Heart left ventricle (tissue), 16 donors: ENCODE results near the gene RAB33B. TPM values are rescaled to one million over a fixed set of nuclear protein-coding genes. Genes with fewer than 3 reads are reported as not detected.

Experiments
- ATAC-seq, 4 donors: fragments of 200-7000 bp; cut with Tn5 transposase; one replicate each; pipeline ENCODE4 v1.9.1; 2020 to 2022; ENCODE audit warnings: moderate library complexity in 4 of 4, mild to moderate bottlenecking in 3 of 4, moderate number of reproducible peaks in 1 of 4
- DNase-seq, 5 donors: peaks; one replicate each; pipeline ENCODE4 v3.0.0-alpha.2; 2020
- H3K27ac ChIP-seq, 12 donors: fragments of 200-600 bp; sonication (generic) in 4 of 12; one replicate each; pipeline versions ENCODE4 v1.5.0 to v1.8.0; 2016 to 2022; ENCODE audit warnings: mild to moderate bottlenecking in 2 of 12
- H3K27me3 ChIP-seq, 9 donors: fragments of 200-600 bp; sonication (generic) in 2 of 9; one replicate each; pipeline versions ENCODE4 v1.5.1 to v1.8.0; 2016 to 2022; ENCODE audit warnings: mild to moderate bottlenecking in 3 of 9
- H3K36me3 ChIP-seq, 9 donors: fragments of 200-600 bp; sonication (generic) in 2 of 9; one replicate each; pipeline versions ENCODE4 v1.5.0 to v1.8.0; 2018 to 2022; ENCODE audit warnings: mild to moderate bottlenecking in 2 of 9
- H3K4me1 ChIP-seq, 12 donors: fragments of 200-600 bp; sonication (generic) in 4 of 12; one replicate each; pipeline versions ENCODE4 v1.5.0 to v1.8.0; 2016 to 2022; ENCODE audit warnings: mild to moderate bottlenecking in 3 of 12
- H3K4me3 ChIP-seq, 12 donors: fragments of 200-600 bp; sonication (generic) in 4 of 12; one replicate each; pipeline versions ENCODE4 v1.5.0 to v1.8.0; 2017 to 2022; ENCODE audit warnings: mild to moderate bottlenecking in 9 of 12, moderate library complexity in 4 of 12
- H3K9me3 ChIP-seq, 12 donors: fragments of 200-600 bp; sonication (generic) in 4 of 12; one replicate each; pipeline versions ENCODE4 v1.5.0 to v1.8.0; 2016 to 2022; ENCODE audit warnings: mild to moderate bottlenecking in 1 of 12
- POLR2A ChIP-seq, 2 donors: fragments of 450-650 bp; IDR thresholded peaks; one replicate each; pipeline ENCODE4 v1.6.1; 2017; ENCODE audit warnings: antibody characterized with exemption in 2 of 2, mild to moderate bottlenecking in 2 of 2, moderate library complexity in 2 of 2
- WGBS, 4 donors: extraction: QIAGEN DNeasy Blood & Tissue Kit in 2 of 4; methylation state at CpG; one replicate each; pipeline versions ENCODE4 v1.1.5 to v1.1.7; 2013 to 2018; 5-methylcytosine and 5-hydroxymethylcytosine counted together
- intact Hi-C, 10 donors: fragments of 100-400 bp; cut with DNase I; formaldehyde crosslinking; loops; one replicate each; pipeline versions ENCODE4 v1.11.1 to v1.14.2; 2022
- polyA plus RNA-seq, 2 donors: library from polyadenylated mRNA; stranded (reverse); fragments of 200-250 nt; gene quantifications; one replicate each; pipeline ENCODE4 v1.2.3, GENCODE V29; 2013
- total RNA-seq, 9 donors: library from RNA; depleted of rRNA in 2 of 9; stranded (reverse); fragments of >200 nt in 2 of 9; fragmentation: NEBNext Ultra II Directional in 3 of 9; extraction: Animal tissue kit (Norgen Biotek cat#: 25700) in 3 of 9; gene quantifications; one replicate each; pipeline versions ENCODE4 v1.1.0 to v1.2.4, GENCODE V29; 2016 to 2023
- TF ChIP-seq, protein P1 (sequence below), 12 donors: fragments of 200-600 bp; sonication (generic) in 4 of 12; IDR thresholded peaks; one replicate each; pipeline versions ENCODE4 v1.5.0 to v1.8.0; 2018 to 2022; ENCODE audit warnings: antibody characterized with exemption in 12 of 12, mild to moderate bottlenecking in 5 of 12
- donor health status: ischemic (EF 13 %, LVEDD 7.1; RV severe dilation, severe dysfunction).
- donor health status: healthy with polysubstance abuse.
- donor health status: DM: no; HTN: yes; CAD: no.
- donor health status: DM: no; HTN: no; CAD: no.
- donor health status: ischemic (EF 25% LVEDD 6.9; RV normal size, moderate dysfunction).
- donor health status: ischemic (EF 25% LVEDD 5.7; RV mildly dilated, moderate dysfunction).
- donor health status: healthy.
- donor health status: DM: yes; HTN: yes; CAD: no.
- donor health status: ischemic (EF 35%, LVEDD 5.7; RV mildly dilated, moderate dysfunction).
- donor health status: nonischemic (EF 11% LVEDD 7.7; RV severe dilation, severe dysfunction).
- donor health status: DM: yes; HTN: yes; CAD: no.
- donor health status: PGD.
- donor health status: ischemic (EF 29% LVEDD 5.4; RV normal size, mild dysfunction).
- donor health status: nonischemic (EF 23%, LVEDD 6.1; RV moderate dilation, normal function).

The RAB33B gene
- total and polyA plus RNA-seq, 11 donors: 2.3 to 9.4 (median 6.6) TPM

DNA sequence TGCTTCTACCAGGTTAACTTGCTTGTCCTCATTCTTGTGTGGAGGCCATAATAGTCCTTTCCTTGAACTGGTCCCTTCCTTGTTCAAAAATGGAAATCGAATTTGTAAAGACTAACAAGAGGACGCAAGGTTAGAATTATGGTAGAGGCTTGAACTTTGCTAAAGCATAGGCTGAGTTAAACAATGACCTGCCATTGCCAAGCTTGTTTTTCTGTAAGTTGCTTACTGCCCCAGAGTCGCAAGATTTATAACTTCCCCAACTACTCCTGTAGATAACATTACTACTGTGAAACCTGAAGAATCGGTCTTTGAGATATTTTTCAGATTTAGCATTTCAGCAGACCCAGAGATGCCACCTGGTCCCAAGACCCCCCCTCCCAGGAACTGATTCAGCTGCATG, 45.3 kb downstream of the RAB33B start:
- intact Hi-C loops: loop anchor here in 7 of 10 donors (5.0 to 10.0 kb wide), 6 partner anchors 38 to 153 kb away; partner anchors contain the start of gene SETD7 (in 1 of the 7)
- Histone ChIP-seq H3K36me3 (peaks cover 0 to 5% (median 0%) of the 10 kb centered on the region in 9 donors), H3K9me3 (peaks cover 0 to 5% (median 0%) of the 10 kb centered on the region in 12 donors), H3K4me1 (peaks cover 0 to 15% (median 0%) of the 10 kb centered on the region in 12 donors), H3K27ac (no peak overlapping the region), H3K27me3 (no peaks in the 10 kb centered on the region), H3K4me3 (no peak overlapping the region)
- WGBS, 4 donors: 78 to 92% (median 89%) methylated on average over 4 of the region's 4 CpGs
- no peak for TF ChIP-seq POLR2A (IDR thresholded peaks at IDR 0.05)
- TF ChIP-seq, protein P1, sequence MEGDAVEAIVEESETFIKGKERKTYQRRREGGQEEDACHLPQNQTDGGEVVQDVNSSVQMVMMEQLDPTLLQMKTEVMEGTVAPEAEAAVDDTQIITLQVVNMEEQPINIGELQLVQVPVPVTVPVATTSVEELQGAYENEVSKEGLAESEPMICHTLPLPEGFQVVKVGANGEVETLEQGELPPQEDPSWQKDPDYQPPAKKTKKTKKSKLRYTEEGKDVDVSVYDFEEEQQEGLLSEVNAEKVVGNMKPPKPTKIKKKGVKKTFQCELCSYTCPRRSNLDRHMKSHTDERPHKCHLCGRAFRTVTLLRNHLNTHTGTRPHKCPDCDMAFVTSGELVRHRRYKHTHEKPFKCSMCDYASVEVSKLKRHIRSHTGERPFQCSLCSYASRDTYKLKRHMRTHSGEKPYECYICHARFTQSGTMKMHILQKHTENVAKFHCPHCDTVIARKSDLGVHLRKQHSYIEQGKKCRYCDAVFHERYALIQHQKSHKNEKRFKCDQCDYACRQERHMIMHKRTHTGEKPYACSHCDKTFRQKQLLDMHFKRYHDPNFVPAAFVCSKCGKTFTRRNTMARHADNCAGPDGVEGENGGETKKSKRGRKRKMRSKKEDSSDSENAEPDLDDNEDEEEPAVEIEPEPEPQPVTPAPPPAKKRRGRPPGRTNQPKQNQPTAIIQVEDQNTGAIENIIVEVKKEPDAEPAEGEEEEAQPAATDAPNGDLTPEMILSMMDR (IDR thresholded peaks at IDR 0.05): no peak
- ATAC-seq (no peak), DNase-seq (no peak)

DNA sequence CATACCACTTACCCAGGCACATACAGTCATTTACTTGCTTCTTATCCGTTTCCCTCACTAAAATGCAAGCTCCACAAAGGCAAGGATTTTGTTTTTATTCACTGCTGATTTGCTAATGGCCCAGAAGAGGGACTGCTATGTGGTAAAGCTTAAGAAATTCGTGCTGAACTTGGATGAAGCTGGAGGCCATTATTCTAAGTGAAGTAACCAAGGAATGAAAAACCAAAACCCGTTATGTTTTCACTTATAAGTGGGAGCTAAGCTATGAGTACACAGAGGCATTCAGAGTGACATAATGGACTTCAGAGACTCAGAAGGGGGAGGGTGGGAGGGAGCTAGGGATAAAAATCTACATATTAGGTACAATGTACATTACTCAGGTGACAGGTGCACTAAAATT, 47.2 kb downstream of the RAB33B start:
- intact Hi-C loops: loop anchor here in 3 of 10 donors (10.0 kb wide), 2 partner anchors 86 to 134 kb away; no protein-coding TSS in a partner anchor
- peaks cover 0 to 15% (median 0%) of the 10 kb centered on the region in 12 donors for H3K4me1 ChIP-seq
- H3K27ac ChIP-seq: no peak overlapping the region
- DNase-seq (no peak), ATAC-seq (no peak)
- WGBS, 4 donors: 71 to 80% (median 75%) methylated on average over 3 of the region's 3 CpGs
- TF ChIP-seq POLR2A (IDR thresholded peaks at IDR 0.05): no peak
- TF ChIP-seq, protein P1 (IDR thresholded peaks at IDR 0.05): no peak
- peaks cover 0 to 5% (median 0%) of the 10 kb centered on the region in 12 donors for H3K9me3 ChIP-seq
- no peaks in the 10 kb centered on the region for H3K27me3 ChIP-seq
- H3K36me3 ChIP-seq: peaks cover 0 to 15% (median 5%) of the 10 kb centered on the region in 9 donors
- no peak overlapping the region for H3K4me3 ChIP-seq

DNA sequence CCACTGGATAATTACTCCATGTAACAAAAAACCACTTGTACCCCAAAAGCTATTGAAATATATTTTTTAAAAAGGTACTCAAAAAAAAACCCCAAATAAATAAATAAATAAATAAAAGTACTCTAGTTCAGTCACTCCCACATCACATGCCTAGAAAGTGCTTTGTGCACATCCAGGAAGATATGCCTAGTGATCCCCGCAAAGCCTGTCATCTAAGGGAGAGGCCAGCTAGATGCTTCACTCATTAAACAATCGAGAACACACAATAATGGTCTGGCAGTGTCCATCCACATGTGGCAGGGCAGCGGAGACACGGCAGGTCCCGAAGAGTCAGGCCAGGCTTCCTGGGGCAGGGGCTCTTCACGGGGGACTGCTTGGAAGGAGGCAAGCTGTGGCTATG, 47.6 kb downstream of the RAB33B start:
- Histone ChIP-seq H3K9me3 (peaks cover 0 to 5% (median 0%) of the 10 kb centered on the region in 12 donors), H3K4me1 (peaks cover 0 to 11% (median 0%) of the 10 kb centered on the region in 12 donors), H3K36me3 (peaks cover 0 to 19% (median 9%) of the 10 kb centered on the region in 9 donors), H3K27me3 (no peaks in the 10 kb centered on the region), H3K27ac (no peak overlapping the region), H3K4me3 (no peak overlapping the region)
- 90 to 95% (median 93%) methylated on average over 6 of the region's 6 CpGs for WGBS, 4 donors
- ATAC-seq (no peak), DNase-seq (no peak)
- TF ChIP-seq, protein P1 (IDR thresholded peaks at IDR 0.05): no peak
- TF ChIP-seq POLR2A (IDR thresholded peaks at IDR 0.05): no peak
- intact Hi-C loops: loop anchor here in 3 of 10 donors (10.0 kb wide), 2 partner anchors 87 to 133 kb away; no protein-coding TSS in a partner anchor

DNA sequence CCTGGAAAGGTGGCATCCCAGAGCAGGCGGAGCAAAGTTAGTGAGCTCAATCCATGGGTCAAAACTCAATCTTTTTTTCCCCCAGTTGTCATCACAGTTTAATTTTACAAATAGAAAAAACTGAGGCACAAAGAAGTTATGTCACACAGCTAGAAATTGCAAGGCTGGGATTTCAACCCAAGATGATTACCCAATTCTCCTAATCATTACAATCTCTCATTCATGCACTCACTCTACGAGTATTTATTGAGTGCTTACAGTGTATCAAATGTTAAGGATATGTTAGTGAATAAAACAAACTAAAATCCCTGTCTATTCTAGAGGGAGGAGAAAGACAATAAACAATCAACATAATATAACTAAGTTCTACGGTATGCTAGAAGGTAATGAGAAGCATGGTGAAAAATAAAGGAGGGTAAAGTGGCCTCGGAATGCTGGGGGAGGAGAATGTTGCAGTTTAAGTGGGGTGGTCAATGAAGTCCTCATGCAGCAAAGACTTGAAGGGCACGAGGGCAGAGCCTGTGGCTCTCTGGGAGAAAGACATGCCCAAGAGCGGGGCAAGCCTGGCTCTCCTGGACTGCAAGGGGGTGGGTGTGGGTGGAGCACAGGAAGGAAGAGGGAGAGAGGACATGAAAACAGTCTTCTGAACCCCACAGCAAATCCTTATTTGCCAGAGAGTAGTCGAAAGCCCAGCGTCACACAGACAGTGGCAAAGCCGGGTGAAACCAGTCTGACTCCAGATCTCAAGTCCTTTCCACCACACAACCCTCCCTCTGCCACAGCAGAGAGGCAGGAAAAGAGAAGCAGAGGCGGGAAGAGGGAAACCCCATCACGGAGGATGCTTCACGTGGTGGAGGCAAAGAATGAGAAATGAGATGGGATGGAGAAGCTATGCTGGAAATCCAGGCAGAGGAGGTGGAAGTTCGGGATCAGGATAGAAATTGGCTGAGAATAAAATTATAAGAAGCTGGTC, 48.3 kb downstream of the RAB33B start:
- Histone ChIP-seq H3K36me3 (peaks cover 0 to 26% (median 16%) of the 10 kb centered on the region in 9 donors), H3K4me1 (peaks cover 0 to 17% (median 0%) of the 10 kb centered on the region in 12 donors), H3K9me3 (peaks cover 0 to 5% (median 0%) of the 10 kb centered on the region in 12 donors), H3K4me3 (no peak overlapping the region), H3K27ac (no peak overlapping the region), H3K27me3 (no peaks in the 10 kb centered on the region)
- TF ChIP-seq POLR2A (IDR thresholded peaks at IDR 0.05): no peak
- TF ChIP-seq, protein P1 (IDR thresholded peaks at IDR 0.05): no peak
- ATAC-seq: no peak
- DNase-seq: no peak
- 65 to 78% (median 71%) methylated on average over 13 of the region's 13 CpGs for WGBS, 4 donors
- intact Hi-C loops: loop anchor here in 3 of 10 donors (10.0 kb wide), 2 partner anchors 87 to 133 kb away; no protein-coding TSS in a partner anchor
